A172 (cell line): ENCODE results near the gene TMBIM6. TPM values are rescaled to one million over a fixed set of nuclear protein-coding genes. Genes with fewer than 3 reads are reported as not detected.
"Not testable (repeated sequence)": the region's sequence is repeated elsewhere in the genome, so short reads cannot be mapped to it uniquely, and the experiment has no call there.

Source experiments
- DNase-seq: peaks from one replicate; pipeline ENCODE4 v3.0.0-alpha.2; 2015; ENCODE audit warnings: low spot score
- total RNA-seq: library from RNA; depleted of rRNA; stranded (reverse); fragments of >200 nt; shearing (Covaris generic); gene quantifications from 2 replicates; pipeline ENCODE4 v1.2.3, GENCODE V29; 2014

TMBIM6 gene
- total RNA-seq, 1 experiment from 2014 or later: 305 TPM

GRCh38 chr12:49730050-49730449 lies 11.3 kb upstream of the TMBIM6 start:
- no peak for DNase-seq

DNA sequence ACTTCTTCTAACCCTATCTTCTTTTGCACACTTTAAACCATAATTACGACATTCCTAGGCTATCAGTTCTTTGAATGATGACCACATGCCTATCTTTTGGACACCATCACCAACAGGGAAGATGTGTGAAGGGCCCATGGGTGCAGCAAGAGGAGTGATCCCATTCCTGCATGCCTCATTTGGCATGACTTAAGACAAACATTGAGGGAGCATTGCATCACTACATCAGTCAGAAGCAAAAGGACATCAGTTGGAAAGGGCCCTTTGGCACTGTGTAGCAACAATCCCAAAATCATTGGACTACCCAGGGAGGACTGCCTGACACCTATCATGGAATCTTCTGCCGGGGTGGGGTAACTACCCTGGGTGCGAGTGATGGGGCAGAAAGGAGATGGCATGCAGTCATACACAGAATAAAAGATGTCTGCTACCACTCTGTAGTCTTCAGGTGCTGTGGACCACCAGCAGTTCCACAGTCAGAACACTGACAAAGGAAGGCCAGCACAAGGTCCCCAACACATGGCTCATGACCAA lies 10.7 kb upstream of the TMBIM6 start:
- DNase-seq: no peak

GRCh38 chr12:49733219-49734017 lies 7.9 kb upstream of the TMBIM6 start:
- DNase-seq: no peak

DNA sequence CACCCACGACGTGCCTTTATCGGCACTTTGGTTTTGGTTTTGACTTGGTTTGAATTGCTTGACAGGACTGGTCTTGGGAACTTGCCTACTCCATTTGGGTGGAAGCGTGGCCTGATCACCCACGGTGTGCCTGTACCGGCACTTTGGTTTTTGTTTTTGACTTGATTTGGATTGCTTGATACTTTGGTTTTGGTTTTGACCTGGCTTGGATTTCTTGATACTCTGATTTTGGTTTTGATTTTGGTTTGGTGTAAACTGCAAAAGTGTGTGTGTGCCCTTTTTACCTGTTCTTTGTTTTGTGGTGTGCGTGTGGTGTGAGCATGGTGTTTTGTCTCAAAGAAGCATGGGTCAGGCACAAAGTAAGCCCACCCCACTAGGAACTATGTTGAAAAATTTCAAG lies 6.5 kb upstream of the TMBIM6 start:
- not testable (repeated sequence) for DNase-seq

GRCh38 chr12:49738721-49739120 lies 2.6 kb upstream of the TMBIM6 start:
- peak; percentile 58 for DNase-seq

- not testable (repeated sequence) for DNase-seq
Observed at GRCh38 chr12:49740277-49740676, 1.1 kb upstream of the TMBIM6 start.

DNA sequence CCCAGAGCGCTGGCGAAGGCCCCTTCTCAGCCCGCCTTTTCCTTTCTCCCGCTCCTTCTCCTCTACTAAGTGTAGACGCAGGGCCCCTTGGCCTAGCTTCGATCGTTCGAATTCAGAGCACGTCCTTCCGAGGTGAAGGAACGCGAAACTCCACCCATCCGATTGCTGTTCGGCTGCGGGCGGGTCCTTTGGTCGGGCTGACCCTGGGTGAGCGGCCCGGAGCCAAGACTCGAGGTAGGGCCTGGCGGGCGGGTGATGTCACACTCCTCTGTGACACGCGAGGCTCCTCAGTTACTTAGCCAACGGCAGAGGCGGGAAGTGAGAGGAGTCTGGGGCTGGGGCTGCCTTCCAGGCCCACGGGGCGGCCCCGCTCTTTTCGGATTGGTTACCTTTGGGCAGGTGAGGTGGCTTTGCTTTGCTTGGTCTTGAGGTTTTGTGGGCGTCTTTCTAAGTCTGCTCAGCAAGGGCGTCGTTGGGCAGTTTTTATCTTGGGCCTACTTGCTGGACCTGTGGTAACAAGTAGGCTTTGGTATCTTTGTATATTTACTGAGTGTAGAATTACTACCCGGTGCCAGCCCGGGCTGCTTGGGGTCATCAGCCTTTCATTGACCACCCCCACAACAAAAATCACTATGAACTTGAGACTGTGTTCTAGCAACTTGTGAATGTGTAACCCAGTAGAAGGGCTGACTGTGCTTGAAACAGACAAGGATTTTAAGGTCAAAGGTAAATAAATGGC lies 694 bp downstream of the TMBIM6 start:
- peak; percentile 78 for DNase-seq

- DNase-seq: no peak
Observed at GRCh38 chr12:49744363-49744885, 3.1 kb downstream of the TMBIM6 start.

- no peak for DNase-seq
Observed at GRCh38 chr12:49748306-49748705, 6.9 kb downstream of the TMBIM6 start.

GRCh38 chr12:49748800-49749199 lies 7.4 kb downstream of the TMBIM6 start:
- no peak for DNase-seq

GRCh38 chr12:49750027-49750995 lies 9.0 kb downstream of the TMBIM6 start:
- no peak for DNase-seq

DNA sequence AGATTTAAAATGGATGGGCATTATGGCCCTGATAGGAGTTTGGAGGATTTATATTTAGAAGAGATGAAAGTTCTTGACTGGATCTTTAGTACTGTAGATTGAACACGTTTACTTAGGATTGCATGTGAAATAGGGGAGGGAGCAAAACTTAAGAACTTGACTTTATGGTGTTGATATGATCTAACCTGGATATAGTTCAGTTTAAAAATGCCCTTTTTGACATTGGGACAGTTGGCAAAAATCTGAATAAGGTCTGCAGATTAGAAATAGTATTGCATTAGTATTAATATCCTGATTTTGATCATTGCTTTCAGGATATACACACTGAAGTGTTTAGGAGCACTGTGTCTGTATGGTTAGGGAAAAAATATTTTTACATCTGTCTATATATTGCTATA lies 9.6 kb downstream of the TMBIM6 start:
- DNase-seq: no peak

GRCh38 chr12:49761677-49762467 lies 20.5 kb downstream of the TMBIM6 start:
- DNase-seq: no peak

DNA sequence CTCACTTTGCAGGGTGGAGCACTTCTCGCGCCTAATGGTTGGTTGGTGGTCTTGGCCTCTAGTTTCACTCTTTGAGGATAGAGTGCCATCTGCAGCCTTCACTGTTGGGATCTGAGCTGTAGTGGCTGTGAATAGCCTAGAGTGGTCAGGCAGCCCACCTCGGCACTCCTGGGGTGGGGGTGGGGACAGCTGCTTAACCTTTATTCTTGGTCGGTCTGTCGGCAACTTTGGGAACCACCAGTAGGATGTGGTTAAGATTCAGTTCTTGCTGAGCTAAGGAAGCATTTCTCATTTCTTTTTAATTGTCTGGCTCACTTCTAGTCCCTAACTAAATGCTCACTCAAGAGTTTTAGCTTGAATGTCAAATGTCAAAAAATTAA lies 21.1 kb downstream of the TMBIM6 start:
- DNase-seq: no peak

- peak; percentile 43 for DNase-seq
Observed at GRCh38 chr12:49763006-49763591, 21.7 kb downstream of the TMBIM6 start.

DNA sequence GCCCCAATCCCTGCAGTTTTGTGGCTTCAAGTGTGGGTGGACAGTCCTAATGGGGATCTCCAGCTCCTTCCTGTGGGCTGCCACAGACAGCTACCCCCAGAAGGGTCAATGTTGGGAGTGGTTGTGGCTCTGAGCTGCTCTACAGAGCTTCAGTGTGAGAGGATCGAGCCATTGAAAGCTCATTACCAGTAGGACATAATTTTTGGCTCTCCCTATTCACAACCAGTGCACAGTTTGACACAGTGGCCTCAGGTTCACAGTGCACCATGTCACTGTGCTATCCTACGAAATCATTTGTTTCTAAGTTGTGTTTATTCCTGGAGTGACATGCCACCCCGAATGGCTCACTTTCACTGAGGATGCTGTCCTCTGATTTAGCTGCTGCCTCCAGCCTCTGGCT lies 22.8 kb downstream of the TMBIM6 start:
- no peak for DNase-seq

DNA sequence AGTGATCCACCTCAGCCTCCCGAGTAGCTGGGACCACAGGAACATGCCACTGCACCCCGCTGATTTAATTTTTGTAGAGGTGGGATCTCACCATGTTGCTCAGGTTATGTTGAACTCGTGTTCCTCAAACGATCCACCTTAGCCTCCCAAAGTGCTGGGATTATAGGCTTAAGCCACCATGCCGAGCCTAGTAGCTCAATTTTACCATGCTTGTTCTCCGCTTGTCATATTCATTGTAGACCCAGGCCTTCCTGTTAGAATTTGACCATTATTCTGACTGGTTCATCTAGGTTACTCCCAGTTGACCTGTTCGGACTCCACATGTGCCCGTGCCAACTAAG lies 24.7 kb downstream of the TMBIM6 start:
- DNase-seq: no peak

GRCh38 chr12:49767333-49767732 lies 26.0 kb downstream of the TMBIM6 start:
- no peak for DNase-seq

DNA sequence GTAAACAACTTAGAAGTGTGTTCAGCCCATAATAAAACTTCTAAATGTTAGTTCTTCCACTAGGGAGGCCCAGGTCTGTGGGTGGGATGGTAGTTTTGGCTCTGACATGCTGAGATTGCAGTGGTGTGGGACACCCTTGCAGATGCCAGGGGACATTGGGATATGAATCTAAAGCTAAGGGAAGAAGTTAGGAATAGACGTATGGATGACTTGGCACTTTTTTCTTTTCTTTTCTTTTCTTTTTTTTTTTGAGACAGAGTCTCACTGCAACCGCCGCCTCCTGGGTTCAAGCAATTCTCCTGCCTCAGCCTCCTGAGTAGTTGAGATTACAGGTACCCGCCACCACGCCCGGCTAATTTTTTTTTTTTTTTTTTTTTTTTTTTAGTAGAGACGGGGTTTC lies 31.7 kb downstream of the TMBIM6 start:
- not testable (repeated sequence) for DNase-seq

DNA sequence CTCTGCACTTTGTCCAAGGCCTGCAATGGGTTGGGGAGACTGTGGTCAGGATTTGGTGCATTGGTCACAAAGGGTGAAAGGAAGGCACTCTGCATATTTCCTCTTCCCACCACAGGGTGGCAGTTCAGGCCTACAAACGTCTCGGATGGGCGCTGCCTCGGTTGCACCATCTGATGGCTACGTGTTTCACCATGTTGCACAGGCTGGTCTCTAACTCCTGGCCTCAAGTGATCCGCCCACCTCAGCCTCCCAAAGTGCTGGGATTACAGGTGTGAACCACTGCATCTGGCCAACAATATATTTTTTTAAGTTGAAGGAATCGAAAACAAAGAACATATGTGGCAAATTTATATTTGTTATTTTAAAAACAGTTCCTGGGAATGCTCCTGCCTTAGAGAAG lies 35.1 kb downstream of the TMBIM6 start:
- DNase-seq: peak; percentile 51
